DMS 273 (cell line): ENCODE data around the gene MRPS18B.

ENCODE experiments used
- DNase-seq: peaks from one replicate; lab custom pipeline; 2025; ENCODE audit not compliant: unreplicated experiment; lab: John Stamatoyannopoulos, UW

The MRPS18B gene

GRCh38 chr6:30617565-30618269 is at the start of gene MRPS18B:
TSS of gene MRPS18B (plus strand) at chr6:30617840. CDS start at chr6:30617866, 26 bp downstream.
- DNase-seq = peak; percentile 98

DNA sequence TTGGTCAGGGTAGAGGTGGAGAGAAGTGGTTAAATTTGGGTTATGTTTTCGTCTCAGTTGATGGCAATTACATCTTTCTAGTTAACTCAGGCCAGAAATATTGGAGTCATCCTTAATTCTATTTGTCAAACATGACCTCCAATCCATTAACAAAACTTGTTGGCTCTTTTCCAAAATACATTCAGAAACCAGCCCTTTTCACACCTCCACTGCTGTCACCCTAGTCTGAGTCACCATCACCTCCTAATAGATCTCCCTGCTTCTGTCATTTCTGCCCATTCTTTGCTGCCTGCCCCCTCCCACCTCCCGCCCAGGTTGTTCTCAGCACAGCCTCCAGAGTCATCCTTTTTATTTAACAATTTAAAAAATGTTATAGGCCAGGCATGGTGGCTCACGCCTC is 49.4 kb upstream of the MRPS18B start:
- DNase-seq = no peak

GRCh38 chr6:30570263-30570662 is 47.4 kb upstream of the MRPS18B start:
- no peak for DNase-seq

DNA sequence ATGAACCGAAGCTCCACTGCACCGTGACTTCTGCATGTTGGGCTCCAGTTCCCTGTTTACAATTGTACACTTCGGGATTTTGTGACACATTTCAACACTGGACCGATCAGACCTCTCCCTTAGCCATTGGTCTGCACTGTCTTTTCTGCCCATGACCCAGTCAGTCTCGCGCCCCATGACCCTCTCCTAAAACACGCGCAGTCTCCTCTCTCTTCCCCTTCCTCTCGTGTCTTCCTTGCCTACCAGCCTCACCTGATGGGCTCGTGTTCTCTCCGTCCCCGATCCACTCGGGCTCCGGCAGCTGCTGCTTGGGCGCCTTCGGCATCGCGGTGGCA is 46.9 kb upstream of the MRPS18B start:
- DNase-seq = no peak

GRCh38 chr6:30571075-30571761 is 46.4 kb upstream of the MRPS18B start, which contains the start of gene ABCF1:
TSS of gene ABCF1 (plus strand) at chr6:30571442. CDS start at chr6:30571488, 46 bp downstream.
- DNase-seq = peak; percentile 99

GRCh38 chr6:30571762-30572082 is 45.9 kb upstream of the MRPS18B start:
- no peak for DNase-seq

DNA sequence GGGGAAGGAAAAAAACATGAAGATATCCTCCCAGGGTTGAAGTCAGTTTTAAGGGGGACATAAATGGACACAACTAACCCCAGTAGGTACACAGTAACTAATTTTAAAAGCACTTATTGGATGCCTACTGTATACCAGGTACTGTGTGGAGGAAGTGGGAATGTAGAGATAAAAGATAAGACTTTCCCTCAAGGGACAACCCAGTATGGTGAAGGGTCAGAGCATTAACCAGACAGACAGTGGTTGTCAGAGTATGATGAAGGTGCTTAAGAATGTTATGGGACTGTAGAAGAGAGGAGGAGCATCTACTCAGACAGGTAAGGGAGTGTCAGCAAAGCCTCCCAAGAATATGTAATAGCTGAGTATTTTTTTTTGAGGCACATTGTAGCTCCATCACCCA is 45.5 kb upstream of the MRPS18B start:
- no peak for DNase-seq

- DNase-seq = no peak
Measured at GRCh38 chr6:30573113-30573512, 44.5 kb upstream of the MRPS18B start.

DNA sequence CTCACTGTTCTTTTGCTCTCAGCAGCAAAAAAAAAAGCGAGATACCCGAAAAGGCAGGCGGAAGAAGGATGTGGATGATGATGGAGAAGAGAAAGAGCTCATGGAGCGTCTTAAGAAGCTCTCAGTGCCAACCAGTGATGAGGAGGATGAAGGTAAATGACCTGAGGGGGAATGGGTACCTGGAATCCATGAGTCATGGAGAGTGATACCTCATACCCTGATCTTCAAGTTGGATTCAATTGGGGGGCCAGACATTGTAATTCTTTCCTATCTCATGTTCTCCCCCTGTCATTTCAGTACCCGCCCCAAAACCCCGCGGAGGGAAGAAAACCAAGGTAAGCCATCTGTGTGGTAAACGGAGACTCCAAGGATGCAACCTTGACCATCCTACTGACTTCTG is 39.6 kb upstream of the MRPS18B start:
- no peak for DNase-seq

DNA sequence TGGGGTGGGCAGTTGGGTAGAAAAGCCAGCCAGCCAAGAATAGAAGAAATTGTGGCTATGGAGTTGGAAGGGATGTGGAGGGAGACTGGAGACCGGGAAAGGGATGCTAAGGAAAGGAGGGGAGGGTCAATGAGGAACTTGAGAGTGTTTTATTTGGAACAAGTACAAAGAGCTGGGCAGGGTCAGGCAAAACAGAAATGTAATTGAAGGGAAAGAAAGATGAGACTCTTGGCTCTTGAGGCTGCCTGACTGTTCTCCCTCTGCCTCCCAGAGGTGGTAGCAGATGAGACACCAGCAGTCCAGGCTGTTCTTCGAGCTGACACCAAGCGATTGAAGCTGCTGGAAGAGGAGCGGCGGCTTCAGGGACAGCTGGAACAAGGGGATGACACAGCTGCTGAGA is 33.7 kb upstream of the MRPS18B start:
- no peak for DNase-seq

- no peak for DNase-seq
Measured at GRCh38 chr6:30589754-30590358, 27.8 kb upstream of the MRPS18B start.

DNA sequence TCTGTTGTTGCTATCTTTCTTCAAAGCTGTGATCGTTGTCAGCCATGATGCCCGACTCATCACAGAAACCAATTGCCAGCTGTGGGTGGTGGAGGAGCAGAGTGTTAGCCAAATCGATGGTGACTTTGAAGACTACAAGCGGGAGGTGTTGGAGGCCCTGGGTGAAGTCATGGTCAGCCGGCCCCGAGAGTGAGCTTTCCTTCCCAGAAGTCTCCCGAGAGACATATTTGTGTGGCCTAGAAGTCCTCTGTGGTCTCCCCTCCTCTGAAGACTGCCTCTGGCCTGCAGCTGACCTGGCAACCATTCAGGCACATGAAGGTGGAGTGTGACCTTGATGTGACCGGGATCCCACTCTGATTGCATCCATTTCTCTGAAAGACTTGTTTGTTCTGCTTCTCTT is 27.1 kb upstream of the MRPS18B start:
- no peak for DNase-seq

- no peak for DNase-seq
Measured at GRCh38 chr6:30591008-30591407, 26.6 kb upstream of the MRPS18B start.

DNA sequence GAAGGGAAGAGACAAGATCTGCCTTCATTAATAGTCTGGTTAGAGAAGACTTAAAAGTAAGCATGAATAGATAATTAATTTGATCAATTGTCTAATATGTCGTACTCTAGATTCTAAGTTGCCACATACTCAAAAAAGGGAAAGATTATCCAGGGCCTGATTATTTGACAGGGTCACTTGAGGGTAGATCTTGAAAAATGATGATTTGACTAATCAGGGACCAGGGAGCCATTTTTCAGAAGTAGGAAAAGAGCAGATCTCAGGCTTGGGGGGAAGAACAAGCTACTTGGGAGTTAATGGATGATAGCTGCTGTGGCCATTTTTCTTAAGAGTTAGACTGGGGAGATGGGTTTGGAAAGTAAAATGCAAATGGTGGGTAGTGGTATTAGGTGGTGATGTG is 25.4 kb upstream of the MRPS18B start:
- DNase-seq = no peak

GRCh38 chr6:30597315-30598144 is 20.1 kb upstream of the MRPS18B start:
- DNase-seq = peak; percentile 92

GRCh38 chr6:30598912-30599624 is 18.6 kb upstream of the MRPS18B start:
- no peak for DNase-seq

DNA sequence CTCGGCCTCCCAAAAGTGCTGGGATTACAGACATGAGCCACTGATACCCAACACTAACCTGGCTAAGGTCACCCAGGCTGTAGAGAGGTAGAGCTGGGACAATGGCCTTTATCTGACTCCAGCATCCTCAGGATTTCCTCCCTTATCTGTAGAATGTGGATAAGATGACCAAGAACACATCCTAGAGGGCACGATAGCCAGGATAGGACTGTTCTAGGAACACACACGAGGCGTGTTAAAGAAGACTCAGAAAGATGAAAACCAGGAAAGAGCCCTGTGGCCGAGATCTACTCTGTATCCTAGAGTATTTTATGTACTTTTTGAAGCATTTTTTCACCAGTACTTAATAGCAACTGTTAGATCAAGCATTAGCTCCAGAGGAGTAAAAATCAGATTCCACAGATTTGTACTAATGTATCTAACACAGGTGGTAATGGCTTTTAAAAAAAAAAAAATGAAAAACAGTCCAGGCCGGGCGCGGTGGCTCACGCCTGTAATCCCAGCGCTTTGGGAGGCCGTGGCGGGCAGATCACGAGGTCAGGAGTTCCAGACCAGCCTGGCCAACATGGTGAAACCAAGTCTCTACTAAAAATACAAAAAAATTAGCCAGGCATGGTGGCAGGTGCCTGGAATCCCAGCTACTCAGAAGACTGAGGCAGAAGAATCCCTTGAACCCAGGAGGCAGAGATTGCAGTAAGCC is 17.9 kb upstream of the MRPS18B start:
- DNase-seq = no peak

- peak; percentile 41 for DNase-seq
Measured at GRCh38 chr6:30600451-30600961, 17.1 kb upstream of the MRPS18B start.

DNA sequence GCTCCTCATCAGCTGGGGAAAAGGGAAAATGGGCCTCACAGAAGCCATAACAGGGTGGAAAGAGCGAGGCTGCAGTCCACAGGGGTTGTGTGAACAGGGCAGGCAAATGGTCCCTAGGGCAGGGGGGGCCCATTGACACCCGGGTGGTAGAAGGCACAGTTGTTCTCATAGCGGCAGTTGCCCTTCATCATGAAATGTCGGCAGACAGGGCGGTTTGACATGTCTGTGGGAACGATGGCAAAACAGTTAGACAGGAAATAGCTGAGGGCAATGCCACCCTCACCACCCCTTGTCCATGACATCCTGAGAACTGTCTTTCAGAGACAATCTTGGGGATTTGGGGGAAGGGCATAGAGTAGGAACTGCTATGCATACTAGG is 16.2 kb upstream of the MRPS18B start:
- DNase-seq = no peak
